SK-N-MC (cell line): Measurements from ENCODE around the gene BACH2.
"Not testable (repeated sequence)": the region's sequence is repeated elsewhere in the genome, so short reads cannot be mapped to it uniquely, and the experiment has no call there.

Source experiments
- DNase-seq: peaks from one replicate; pipeline ENCODE4 v3.0.0-alpha.2; 2011; ENCODE audit warnings: low read depth, low spot score
- H3K27ac ChIP-seq: fragments of 200-600 bp; sonication (generic); 2 replicates; pipeline ENCODE4 v1.5.1; 2016; ENCODE audit warnings: mixed run types
- H3K36me3 ChIP-seq: fragments of 200-600 bp; sonication (generic); 2 replicates; pipeline ENCODE4 v1.6.1; 2017; ENCODE audit warnings: antibody characterized with exemption, low read length, mixed read lengths; ENCODE audit not compliant: insufficient read depth
- H3K4me3 ChIP-seq: fragments of 200-600 bp; sonication (generic); 2 replicates; pipeline ENCODE4 v1.5.1; 2016
- H3K9ac ChIP-seq: fragments of 200-600 bp; sonication (generic); 2 replicates; pipeline ENCODE4 v1.8.0; 2017; ENCODE audit warnings: mixed run types, mixed read lengths; ENCODE audit not compliant: insufficient read length
- H3K9me3 ChIP-seq: fragments of 200-600 bp; sonication (generic); 2 replicates; pipeline ENCODE4 v1.6.1; 2017; ENCODE audit warnings: low read depth, mild to moderate bottlenecking, antibody characterized with exemption, low read length, moderate library complexity, mixed read lengths
- EZH2 ChIP-seq: fragments of 200-600 bp; sonication (generic); IDR thresholded peaks from one replicate; pipeline ENCODE4 v1.6.1; 2017; ENCODE audit warnings: antibody characterized with exemption
- FOXP2 ChIP-seq: optimal IDR thresholded peaks from 2 replicates; pipeline ENCODE3; 2011; ENCODE audit warnings: mild to moderate bottlenecking, moderate library complexity; ENCODE audit not compliant: insufficient read depth; ENCODE audit errors: extremely low read length, control extremely low read depth
- POLR2AphosphoS5 ChIP-seq: IDR thresholded peaks from 2 replicates; pipeline ENCODE4 v1.6.1; 2012; ENCODE audit warnings: mild to moderate bottlenecking, low read depth, low read length, borderline replicate concordance

BACH2 gene

DNA sequence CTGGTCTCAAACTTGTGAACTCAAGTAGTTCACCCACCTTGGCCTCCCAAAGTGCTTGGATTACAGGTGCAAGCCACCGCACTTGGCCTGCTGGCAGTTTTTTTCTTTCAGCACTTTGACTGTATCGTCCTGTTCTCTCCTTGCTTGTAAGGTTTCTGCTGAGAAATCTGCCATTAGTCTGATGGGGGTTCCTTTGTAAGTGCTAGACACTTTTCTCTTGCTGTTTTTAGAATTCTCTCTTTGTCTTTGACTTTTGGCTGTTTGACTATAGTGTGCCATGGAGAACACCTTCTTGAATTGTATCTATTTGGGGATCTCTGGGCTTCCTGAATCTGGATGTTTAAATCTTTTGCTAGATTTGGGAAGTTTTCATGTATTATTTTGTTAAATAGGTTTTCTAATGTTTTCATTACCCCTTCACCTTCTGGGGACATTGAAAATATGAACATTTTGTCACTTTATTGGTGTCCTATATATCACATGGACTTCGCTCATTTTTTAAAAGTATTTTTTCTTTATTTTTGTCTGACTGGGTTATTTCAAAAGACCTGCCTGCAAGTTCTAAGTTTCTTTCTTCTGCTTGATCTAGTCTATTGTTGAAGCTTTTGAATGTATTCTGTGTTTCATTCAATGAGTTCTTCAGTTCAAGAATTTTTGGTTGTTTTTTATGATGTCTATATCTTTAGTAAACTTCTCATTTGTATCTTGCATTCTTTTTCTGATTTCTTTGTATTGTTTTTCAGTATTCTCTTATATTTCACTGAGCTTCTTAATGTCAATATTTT, 380.3 kb downstream of the BACH2 start:
- DNase-seq: no peak
- no peak overlapping the region for H3K9ac ChIP-seq
- H3K36me3 ChIP-seq: no peaks in the 10 kb centered on the region
- H3K9me3 ChIP-seq: no peaks in the 10 kb centered on the region
- H3K4me3 ChIP-seq: no peak overlapping the region
- TF ChIP-seq POLR2AphosphoS5 (no peak), EZH2 (no peak), FOXP2 (no peak)
- no peak overlapping the region for H3K27ac ChIP-seq

DNA sequence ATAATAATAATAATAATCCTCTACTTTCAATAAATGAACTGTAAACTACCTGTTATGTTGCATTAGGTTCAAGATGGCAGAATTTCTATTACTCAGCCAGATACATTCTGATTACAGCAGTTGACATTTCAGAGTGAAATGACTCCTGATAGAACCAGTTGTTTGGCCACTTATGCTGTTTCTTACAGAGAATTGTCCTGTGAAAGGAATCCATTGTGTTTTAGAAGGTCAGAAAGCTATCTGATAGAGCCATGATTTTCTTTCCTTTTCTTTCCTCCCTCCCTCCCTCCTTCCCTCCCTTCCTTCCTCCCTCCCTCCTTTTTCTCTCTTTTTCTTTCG, 385.8 kb downstream of the BACH2 start:
- no peak overlapping the region for H3K4me3 ChIP-seq
- no peak for DNase-seq
- H3K9me3 ChIP-seq: no peaks in the 10 kb centered on the region
- H3K9ac ChIP-seq: no peak overlapping the region
- TF ChIP-seq FOXP2: no peak
- TF ChIP-seq POLR2AphosphoS5: no peak
- TF ChIP-seq EZH2: no peak
- H3K36me3 ChIP-seq: no peaks in the 10 kb centered on the region
- H3K27ac ChIP-seq: no peak overlapping the region

DNA sequence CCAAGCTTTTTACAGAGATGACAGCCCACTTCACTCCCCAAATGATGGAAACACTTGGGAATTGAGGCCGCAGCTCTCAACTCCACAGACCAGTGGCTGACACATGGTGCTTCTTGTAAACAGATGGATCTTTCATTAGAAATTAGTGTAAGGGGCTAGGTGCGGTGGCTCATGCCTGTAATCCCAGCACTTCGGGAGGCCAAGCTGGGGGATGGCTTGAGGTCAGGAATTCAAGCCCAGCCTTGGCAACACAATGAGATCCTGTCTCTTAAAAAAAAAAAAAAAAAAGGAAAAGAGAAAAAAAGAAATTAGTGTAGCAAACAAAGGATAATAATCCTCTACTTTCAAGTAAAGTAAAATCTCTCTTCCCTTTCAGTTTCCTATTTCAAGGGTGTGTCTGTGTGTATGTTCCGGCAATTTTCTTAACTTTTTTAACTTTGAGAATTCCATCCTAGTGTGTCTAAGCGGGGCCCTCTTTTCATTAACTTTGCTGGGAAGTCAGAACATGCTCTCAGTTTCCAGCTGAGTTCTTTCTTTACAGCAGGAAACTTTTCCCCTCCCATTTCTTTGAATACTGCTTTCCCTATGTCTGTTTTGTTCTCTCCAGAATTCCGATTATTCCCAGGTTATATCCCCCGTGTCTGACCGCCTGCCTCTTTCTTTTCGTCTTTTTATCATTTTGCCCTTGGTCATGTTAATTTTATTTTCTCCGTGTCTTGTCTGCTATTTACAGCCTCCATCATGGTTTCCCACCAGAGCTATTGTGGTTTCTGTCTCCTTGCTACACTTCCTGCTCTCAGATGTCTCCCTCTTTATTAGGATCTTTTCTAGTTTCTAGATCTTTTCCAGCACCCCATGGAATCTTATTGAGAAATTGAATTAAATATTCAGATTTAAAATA, 386.4 kb downstream of the BACH2 start:
- not testable (repeated sequence) for H3K36me3 ChIP-seq, DNase-seq, H3K4me3 ChIP-seq, H3K9ac ChIP-seq, H3K9me3 ChIP-seq
- peak overlapping the region; percentile 71; the same call in 1 of the 2 replicates for H3K27ac ChIP-seq

DNA sequence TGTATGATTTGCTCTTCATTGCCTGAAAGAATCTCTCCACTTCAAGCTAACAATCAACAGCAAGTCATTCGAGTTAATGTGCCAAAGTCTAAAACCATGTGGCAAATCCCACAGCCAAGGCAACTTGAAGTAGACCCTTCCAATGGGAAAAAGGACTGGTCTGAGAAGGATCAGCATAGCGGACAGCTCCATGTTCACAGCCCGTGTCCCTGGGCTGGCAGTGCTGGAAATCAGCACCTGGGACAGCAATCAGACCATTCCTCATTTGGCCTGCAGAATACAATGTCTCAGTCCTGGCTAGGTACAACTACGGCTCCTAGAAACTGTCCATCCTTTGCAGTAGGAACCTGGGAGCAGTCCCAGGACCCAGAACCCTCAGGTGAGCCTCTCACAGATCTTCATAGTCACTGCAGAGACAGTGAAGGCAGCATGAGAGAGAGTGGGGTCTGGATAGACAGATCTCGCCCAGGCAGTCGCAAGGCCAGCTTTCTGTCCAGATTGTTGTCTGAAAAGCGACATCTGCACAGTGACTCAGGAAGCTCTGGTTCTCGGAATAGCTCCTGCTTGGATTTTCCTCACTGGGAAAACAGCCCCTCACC, 401.3 kb downstream of the BACH2 start:
- Histone ChIP-seq H3K9ac (no peak overlapping the region), H3K9me3 (no peaks in the 10 kb centered on the region), H3K27ac (no peak overlapping the region), H3K36me3 (no peaks in the 10 kb centered on the region), H3K4me3 (no peak overlapping the region)
- no peak for DNase-seq
- TF ChIP-seq POLR2AphosphoS5: no peak
- no peak for TF ChIP-seq EZH2
- no peak for TF ChIP-seq FOXP2

DNA sequence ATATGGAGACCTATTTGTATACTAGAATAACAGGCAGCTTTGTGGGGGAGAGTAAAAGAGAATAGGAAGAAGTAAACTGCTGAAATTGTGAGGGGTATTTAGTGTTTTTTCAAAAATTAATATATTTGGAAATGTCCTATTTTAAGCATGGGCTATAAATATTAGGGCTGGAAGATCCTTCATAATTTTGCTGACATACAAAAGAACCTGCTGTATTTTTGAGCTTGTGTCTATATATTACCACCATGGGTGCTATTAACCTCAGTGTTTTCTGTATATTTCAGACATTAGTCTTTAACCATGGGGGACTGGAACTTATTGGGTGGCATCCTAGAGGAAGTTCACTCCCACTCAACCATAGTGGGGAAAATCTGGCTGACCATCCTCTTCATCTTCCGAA, 402.5 kb downstream of the BACH2 start, which contains the start of gene GJA10:
Gene GJA10 (plus strand): TSS at position 301 of the 400 bp plus-strand sequence. CDS start 0 bp downstream, at position 301.
- Histone ChIP-seq H3K27ac (no peak within 1 kb of the TSS), H3K9me3 (no peaks in the 10 kb centered on the region), H3K36me3 (no peaks in the 10 kb centered on the region), H3K4me3 (no peak within 1 kb of the TSS), H3K9ac (no peak within 1 kb of the TSS)
- no peak for TF ChIP-seq FOXP2
- no peak for TF ChIP-seq EZH2
- TF ChIP-seq POLR2AphosphoS5: no peak
- no peak for DNase-seq

DNA sequence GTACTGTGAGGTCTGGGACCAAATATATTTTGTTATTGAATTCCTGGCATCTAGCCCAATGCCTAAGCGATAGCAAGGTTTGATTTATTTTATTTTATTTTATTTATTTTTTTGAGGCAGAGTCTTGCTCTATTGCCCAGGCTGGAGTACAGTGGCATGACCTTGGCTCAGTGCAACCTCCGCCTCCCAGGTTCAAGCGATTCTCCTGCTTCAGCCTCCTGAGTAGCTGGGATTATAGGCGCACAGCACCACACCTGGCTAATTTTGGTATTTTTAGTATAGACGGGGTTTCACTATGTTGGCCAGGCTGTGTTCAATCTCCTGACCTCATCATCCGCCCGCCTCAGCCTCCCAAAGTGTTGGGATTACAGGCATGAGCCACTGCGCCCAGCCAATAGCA, 404.1 kb downstream of the BACH2 start:
- not testable (repeated sequence) for DNase-seq, H3K4me3 ChIP-seq, H3K36me3 ChIP-seq

DNA sequence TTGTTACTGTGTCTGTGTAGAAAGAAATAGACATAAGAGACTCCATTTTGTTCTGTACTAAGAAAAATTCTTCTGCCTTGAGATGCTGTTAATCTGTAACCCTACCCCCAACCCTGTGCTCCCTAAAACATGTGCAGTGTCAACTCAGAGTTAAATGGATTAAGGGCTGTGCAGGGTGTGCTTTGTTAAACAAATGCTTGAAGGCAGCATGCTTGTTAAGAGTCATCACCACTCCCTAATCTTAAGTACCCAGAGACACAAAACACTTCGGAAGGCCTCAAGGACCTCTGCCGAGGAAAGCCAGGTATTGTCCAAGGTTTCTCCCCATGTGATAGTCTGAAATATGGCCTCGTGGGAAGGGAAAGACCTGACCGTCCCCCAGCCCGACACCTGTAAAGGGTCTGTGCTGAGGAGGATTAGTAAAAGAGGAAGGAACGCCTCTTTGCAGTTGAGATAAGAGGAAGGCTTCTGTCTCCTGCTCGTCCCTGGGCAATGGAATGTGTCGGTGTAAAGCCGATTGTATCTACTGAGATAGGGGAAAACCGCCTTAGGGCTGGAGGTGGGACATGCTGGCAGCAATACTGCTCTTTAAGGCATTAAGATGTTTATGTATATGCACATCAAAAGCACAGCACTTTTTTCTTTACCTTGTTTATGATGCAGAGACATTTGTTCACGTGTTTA, 405.7 kb downstream of the BACH2 start:
- not testable (repeated sequence) for H3K9me3 ChIP-seq, H3K27ac ChIP-seq, H3K36me3 ChIP-seq, H3K9ac ChIP-seq, H3K4me3 ChIP-seq, DNase-seq

More for the DNA sequence above, 404.1 kb downstream of the BACH2 start:
- H3K27ac ChIP-seq, H3K9ac ChIP-seq, H3K9me3 ChIP-seq: not testable (repeated sequence)

DNA sequence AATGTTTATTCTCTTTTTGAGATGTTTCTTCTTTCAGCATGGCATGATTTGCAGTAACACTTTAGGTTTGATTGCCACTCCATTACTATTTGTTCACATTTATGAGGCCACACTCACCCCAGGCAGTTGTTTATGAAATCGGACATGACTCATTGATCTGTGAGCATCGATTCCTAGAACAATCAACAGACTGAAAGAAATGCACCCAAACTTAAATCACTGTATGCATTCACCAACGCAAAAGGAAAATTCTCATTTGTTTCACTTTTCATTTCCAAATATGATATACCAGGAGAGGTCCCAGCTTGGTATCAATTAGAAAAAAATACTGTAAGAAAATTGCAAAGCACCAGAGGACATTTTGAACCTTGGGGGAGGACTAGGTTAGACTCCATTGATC, 407.8 kb downstream of the BACH2 start:
- no peak for DNase-seq
- no peaks in the 10 kb centered on the region for H3K36me3 ChIP-seq
- H3K9ac ChIP-seq: no peak overlapping the region
- H3K27ac ChIP-seq: no peak overlapping the region
- no peak overlapping the region for H3K4me3 ChIP-seq
- H3K9me3 ChIP-seq: no peaks in the 10 kb centered on the region
- TF ChIP-seq FOXP2 (no peak), EZH2 (no peak), POLR2AphosphoS5 (no peak)

DNA sequence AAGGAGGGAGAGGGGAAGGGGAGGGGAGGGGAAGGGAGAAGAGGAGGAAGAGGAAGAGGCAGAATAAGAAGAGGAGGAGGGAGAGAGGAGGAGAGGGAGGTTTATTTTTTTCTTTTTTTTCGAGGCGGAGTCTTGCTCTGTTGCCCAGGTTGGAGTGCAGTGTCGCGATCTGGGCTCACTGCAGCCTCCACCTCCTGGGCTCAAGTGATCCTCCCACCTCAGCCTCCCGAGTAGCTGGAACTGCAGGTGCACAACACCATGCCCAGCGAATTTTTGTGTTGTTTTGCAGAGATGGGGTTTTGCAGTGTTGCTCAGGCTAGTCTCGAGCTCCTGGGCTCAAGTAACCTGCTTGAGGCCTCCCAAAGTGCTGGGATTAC, 408.5 kb downstream of the BACH2 start:
- H3K4me3 ChIP-seq: no peak overlapping the region
- TF ChIP-seq EZH2: no peak
- no peak for TF ChIP-seq POLR2AphosphoS5
- TF ChIP-seq FOXP2: no peak
- no peaks in the 10 kb centered on the region for H3K36me3 ChIP-seq

More for the DNA sequence above, 408.5 kb downstream of the BACH2 start:
- Histone ChIP-seq H3K27ac (no peak overlapping the region), H3K9me3 (no peaks in the 10 kb centered on the region), H3K9ac (no peak overlapping the region)
- no peak for DNase-seq
